Bronchial epithelial cell (primary cell): ENCODE results near the gene H2AZ1. TPM values are rescaled to one million over a fixed set of nuclear protein-coding genes. Genes with fewer than 3 reads are reported as not detected.
"Not testable (repeated sequence)": the region's sequence is repeated elsewhere in the genome, so short reads cannot be mapped to it uniquely, and the experiment has no call there.

ENCODE experiments used
- DNase-seq: peaks from one replicate; pipeline ENCODE4 v3.0.0-alpha.2; 2010; ENCODE audit warnings: low read depth
- FAIRE-seq: peaks from 2 replicates; lab custom pipeline; 2011; peaks lifted over from hg19 to GRCh38; lab: Jason Lieb, UNC
- H3K27me3 ChIP-seq: 2 replicates; pipeline ENCODE4 v1.5.1; 2011; ENCODE audit warnings: low read length; ENCODE audit not compliant: control insufficient read depth, insufficient read depth
- H3K36me3 ChIP-seq: 2 replicates; pipeline ENCODE4 v1.5.1; 2011; ENCODE audit warnings: low read length; ENCODE audit not compliant: control insufficient read depth, insufficient read depth
- H3K4me3 ChIP-seq: 2 replicates; pipeline ENCODE4 v1.5.1; 2011; ENCODE audit warnings: mild to moderate bottlenecking, low read depth, low read length, control low read depth
- total RNA-seq: library from RNA; depleted of rRNA; stranded (reverse); fragments of >200 nt; gene quantifications from 2 replicates; pipeline ENCODE4 v1.2.1, GENCODE V29; 2014
- TF ChIP-seq, protein P1 (sequence below): IDR thresholded peaks from 2 replicates; pipeline ENCODE4 v1.5.1; 2011; ENCODE audit warnings: mild to moderate bottlenecking, moderate library complexity, low read length, control low read depth, inconsistent platforms; ENCODE audit not compliant: insufficient read depth, severe bottlenecking

H2AZ1 gene
- total RNA-seq, 1 donor from 2014 or later, result 276 TPM

DNA sequence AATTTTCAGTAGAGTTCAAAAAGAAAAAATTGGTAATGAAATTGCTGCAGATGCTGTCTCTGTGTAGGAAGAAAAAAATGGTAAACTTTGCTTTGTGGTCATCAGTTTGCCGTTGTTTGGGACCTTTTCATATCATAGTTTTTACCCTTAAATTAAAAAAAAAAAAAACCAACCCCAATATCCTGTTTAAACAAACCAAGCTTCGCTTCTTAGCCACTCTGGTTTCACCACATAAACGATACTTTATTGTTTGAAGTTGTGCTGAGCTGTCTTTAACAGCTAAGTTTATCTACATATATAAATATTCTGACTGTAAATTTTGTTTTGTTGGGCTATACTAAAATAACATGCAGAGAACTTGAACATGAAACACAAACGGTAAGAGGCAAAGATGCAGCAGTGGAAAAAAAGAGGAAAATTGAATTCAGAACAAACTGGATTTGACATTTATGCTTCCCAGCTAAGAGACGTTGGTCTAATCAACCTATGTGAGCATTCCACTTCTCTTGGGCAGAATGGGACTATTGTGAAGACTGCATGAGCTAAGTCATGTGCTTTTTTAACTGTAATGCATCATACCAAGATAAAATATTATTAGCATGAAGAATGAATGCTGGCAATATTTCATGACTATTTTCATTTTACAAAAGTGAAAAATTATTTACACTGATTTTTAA lies 15.7 kb upstream of the H2AZ1 start:
- TF ChIP-seq, protein P1, sequence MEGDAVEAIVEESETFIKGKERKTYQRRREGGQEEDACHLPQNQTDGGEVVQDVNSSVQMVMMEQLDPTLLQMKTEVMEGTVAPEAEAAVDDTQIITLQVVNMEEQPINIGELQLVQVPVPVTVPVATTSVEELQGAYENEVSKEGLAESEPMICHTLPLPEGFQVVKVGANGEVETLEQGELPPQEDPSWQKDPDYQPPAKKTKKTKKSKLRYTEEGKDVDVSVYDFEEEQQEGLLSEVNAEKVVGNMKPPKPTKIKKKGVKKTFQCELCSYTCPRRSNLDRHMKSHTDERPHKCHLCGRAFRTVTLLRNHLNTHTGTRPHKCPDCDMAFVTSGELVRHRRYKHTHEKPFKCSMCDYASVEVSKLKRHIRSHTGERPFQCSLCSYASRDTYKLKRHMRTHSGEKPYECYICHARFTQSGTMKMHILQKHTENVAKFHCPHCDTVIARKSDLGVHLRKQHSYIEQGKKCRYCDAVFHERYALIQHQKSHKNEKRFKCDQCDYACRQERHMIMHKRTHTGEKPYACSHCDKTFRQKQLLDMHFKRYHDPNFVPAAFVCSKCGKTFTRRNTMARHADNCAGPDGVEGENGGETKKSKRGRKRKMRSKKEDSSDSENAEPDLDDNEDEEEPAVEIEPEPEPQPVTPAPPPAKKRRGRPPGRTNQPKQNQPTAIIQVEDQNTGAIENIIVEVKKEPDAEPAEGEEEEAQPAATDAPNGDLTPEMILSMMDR, result no peak
- FAIRE-seq (no peak), DNase-seq (no peak)
- Histone ChIP-seq H3K27me3 (no peaks in the 10 kb centered on the region), H3K36me3 (no peaks in the 10 kb centered on the region), H3K4me3 (no peak overlapping the region)

DNA sequence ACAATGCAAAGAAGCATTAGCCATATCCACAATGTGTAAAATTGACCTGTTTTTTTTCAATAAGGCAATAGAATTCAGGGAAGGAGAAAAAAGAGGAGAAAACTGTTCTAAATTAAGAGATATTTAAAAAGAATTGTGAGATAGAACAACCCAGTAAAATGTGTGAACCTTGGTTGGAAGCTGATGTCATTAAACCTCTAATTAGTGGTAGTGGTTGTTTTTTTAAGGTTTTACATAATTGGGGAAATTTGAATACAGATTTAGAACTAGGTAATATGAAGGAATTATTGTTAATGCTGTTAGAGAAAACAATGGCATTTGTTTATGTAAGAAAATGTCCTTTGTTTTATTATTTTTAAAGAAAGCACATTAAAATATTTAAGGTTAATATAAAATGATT lies 15.1 kb upstream of the H2AZ1 start:
- DNase-seq (no peak), FAIRE-seq (no peak)
- TF ChIP-seq, protein P1, result no peak

DNA sequence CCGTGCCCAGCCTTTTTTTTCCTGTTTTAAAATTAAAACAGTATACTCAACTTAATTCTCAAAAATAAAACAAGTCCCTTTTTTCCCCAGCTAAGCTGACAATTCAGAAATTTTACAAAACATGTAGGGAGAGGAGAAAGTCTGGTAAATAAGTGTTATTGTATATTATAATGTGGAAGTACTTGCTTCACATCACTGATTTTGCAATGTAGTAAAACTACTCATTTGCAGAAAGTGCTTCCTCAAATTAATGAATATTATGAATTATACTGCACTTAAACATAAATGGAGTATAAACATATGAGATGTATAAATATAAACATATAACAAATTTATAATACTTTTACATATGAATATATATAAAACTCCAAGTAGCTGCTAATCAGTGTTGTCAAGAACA lies 11.6 kb upstream of the H2AZ1 start:
- no peak for FAIRE-seq

More for the DNA sequence above, 15.1 kb upstream of the H2AZ1 start:
- H3K36me3 ChIP-seq, result no peaks in the 10 kb centered on the region
- H3K4me3 ChIP-seq, result no peak overlapping the region
- H3K27me3 ChIP-seq, result no peaks in the 10 kb centered on the region

DNA sequence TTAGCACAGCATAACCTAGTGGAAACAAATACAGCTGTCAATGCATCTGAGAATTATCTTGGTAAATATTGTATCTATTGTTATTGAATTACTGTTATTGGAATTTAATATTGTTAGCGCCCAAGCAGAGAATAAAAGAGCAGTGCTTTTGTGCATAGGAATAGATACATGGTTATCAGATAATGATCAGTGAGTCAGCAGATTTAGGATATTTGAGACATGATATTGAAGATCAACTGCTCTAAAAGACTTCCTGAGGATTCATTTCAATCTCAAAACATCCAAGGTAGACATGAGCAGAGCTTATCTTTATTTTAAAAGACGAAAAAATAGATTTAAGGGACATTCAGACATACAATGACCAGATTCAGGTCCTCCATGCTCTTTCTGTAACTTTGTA lies 10.6 kb upstream of the H2AZ1 start:
- DNase-seq, result no peak
- no peaks in the 10 kb centered on the region for H3K36me3 ChIP-seq
- TF ChIP-seq, protein P1, result no peak
- FAIRE-seq, result no peak
- H3K27me3 ChIP-seq, result no peaks in the 10 kb centered on the region
- no peak overlapping the region for H3K4me3 ChIP-seq

More for the DNA sequence above, 11.6 kb upstream of the H2AZ1 start:
- no peak overlapping the region for H3K4me3 ChIP-seq
- H3K36me3 ChIP-seq, result no peaks in the 10 kb centered on the region
- no peak for DNase-seq
- TF ChIP-seq, protein P1, result no peak
- H3K27me3 ChIP-seq, result no peaks in the 10 kb centered on the region

DNA sequence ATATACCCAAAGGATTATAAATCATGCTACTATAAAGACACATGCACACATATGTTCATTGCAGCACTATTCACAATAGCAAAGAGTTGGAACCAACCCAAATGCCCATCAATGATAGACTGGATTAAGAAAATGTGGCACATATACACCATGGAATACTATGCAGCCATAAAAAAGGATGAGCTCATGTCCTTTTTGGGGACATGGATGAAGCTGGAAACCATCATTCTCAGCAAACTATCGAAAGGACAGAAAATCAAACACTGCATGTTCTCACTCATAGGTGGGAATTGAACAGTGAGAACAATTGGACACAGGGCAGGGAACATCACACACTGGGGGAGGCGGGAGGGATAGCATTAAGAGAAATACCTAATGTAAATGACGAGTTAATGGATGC lies 8.1 kb upstream of the H2AZ1 start:
- H3K36me3 ChIP-seq, FAIRE-seq: not testable (repeated sequence)

DNA sequence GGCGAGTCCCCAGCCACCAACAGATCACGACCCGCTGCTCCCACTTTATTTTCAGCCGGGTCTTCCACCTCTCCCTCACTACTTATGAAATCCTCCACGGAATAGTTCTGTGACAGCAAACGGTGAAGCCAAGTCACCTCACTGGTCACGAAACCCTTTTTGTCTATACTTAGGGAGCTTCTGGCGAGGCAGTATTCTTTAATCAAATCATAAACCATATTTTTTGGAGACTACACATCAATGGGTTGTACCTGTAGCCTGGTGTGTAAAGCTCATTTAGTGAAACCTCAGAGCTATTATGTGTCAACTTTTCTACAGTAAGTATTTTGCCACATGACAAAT lies 809 bp upstream of the H2AZ1 start:
- TF ChIP-seq, protein P1, result no peak
- Histone ChIP-seq H3K4me3 (peak overlapping the region; percentile 71), H3K27me3 (no peaks in the 10 kb centered on the region), H3K36me3 (peaks cover 2% of the 10 kb centered on the region)
- DNase-seq (no peak), FAIRE-seq (no peak)

More for the DNA sequence above, 8.1 kb upstream of the H2AZ1 start:
- H3K27me3 ChIP-seq, H3K4me3 ChIP-seq, DNase-seq: not testable (repeated sequence)
